ENCODE measurements around the gene MTHFD1L. TPM values are rescaled to one million over a fixed set of nuclear protein-coding genes. Genes with fewer than 3 reads are reported as not detected.

The MTHFD1L gene
- total RNA-seq, 5 donors from 2014 or later (not counting 1 experiment from before 2014, with no cell fraction given): 9.3 to 34.2 (median 26.7) TPM

GRCh38 chr6:150831577-150831976 is 33.9 kb upstream of the MTHFD1L start:
- CTCF ChIA-PET: interaction anchor here in 1 of 2 donors (0.6 kb wide), 1 partner anchor 12 kb away, joined by 4 read pairs; no protein-coding TSS in a partner anchor
- H3K4me3 ChIP-seq (ENCODE audit: control insufficient read depth in 1 of 2, extremely low read depth in 1 of 2, low read length in 1 of 2): no peak overlapping the region
- no peak overlapping the region for H3K27ac ChIP-seq (ENCODE audit: low read length)
- no peak overlapping the region for H3K4me3 Mint-ChIP-seq
- no peaks in the 10 kb centered on the region for H3K27me3 ChIP-seq (replicated peaks in 1 of 2; ENCODE audit: control insufficient read depth in 2 of 2, extremely low read depth in 1 of 2, insufficient read depth in 2 of 2, low read length in 1 of 2)
- peaks cover 2% of the 10 kb centered on the region for H3K36me3 Mint-ChIP-seq
- H3K36me3 ChIP-seq (ENCODE audit: control insufficient read depth in 2 of 2, extremely low read depth in 1 of 2, insufficient read depth in 1 of 2, low read length in 1 of 2): no peaks in the 10 kb centered on the region
- H3K27me3 Mint-ChIP-seq: no peaks in the 10 kb centered on the region
- no peak overlapping the region for H3K27ac Mint-ChIP-seq
- no peaks in the 10 kb centered on the region for H3K4me1 ChIP-seq (ENCODE audit: control insufficient read depth in 1 of 2, extremely low read depth in 1 of 2, insufficient read depth in 2 of 2, low read length in 2 of 2)
- DNase-seq (no peak), ATAC-seq (replicated peaks in 1 of 4) (no peak)
- H3K4me1 Mint-ChIP-seq: no peaks in the 10 kb centered on the region
- no peaks in the 10 kb centered on the region for H3K9me3 Mint-ChIP-seq
- WGBS (ENCODE audit: insufficient coverage): 94% methylated on average over 14 of the region's 14 CpGs
- H3K9me3 ChIP-seq: no peaks in the 10 kb centered on the region
- POLR2A ChIA-PET: no interaction called here

- no peaks in the 10 kb centered on the region for H3K9me3 Mint-ChIP-seq
- no peaks in the 10 kb centered on the region for H3K36me3 ChIP-seq (ENCODE audit: control insufficient read depth in 2 of 2, extremely low read depth in 1 of 2, insufficient read depth in 1 of 2, low read length in 1 of 2)
Measured at GRCh38 chr6:150835620-150836019, 29.9 kb upstream of the MTHFD1L start.

GRCh38 chr6:150840185-150840584 is 25.3 kb upstream of the MTHFD1L start:
- H3K4me3 Mint-ChIP-seq: no peak overlapping the region
- POLR2A ChIA-PET: no interaction called here
- Histone ChIP-seq H3K9me3 (no peaks in the 10 kb centered on the region), H3K27me3 (replicated peaks in 1 of 2; ENCODE audit: control insufficient read depth in 2 of 2, extremely low read depth in 1 of 2, insufficient read depth in 2 of 2, low read length in 1 of 2) (no peaks in the 10 kb centered on the region), H3K4me1 (ENCODE audit: control insufficient read depth in 1 of 2, extremely low read depth in 1 of 2, insufficient read depth in 2 of 2, low read length in 2 of 2) (no peaks in the 10 kb centered on the region), H3K27ac (ENCODE audit: low read length) (no peak overlapping the region), H3K36me3 (ENCODE audit: control insufficient read depth in 2 of 2, extremely low read depth in 1 of 2, insufficient read depth in 1 of 2, low read length in 1 of 2) (no peaks in the 10 kb centered on the region), H3K4me3 (ENCODE audit: control insufficient read depth in 1 of 2, extremely low read depth in 1 of 2, low read length in 1 of 2) (no peak overlapping the region)
- no peaks in the 10 kb centered on the region for H3K4me1 Mint-ChIP-seq
- H3K27ac Mint-ChIP-seq: no peak overlapping the region
- DNase-seq (no peak), ATAC-seq (replicated peaks in 1 of 4) (no peak)
- no peaks in the 10 kb centered on the region for H3K27me3 Mint-ChIP-seq
- 100% methylated on average over 1 of the region's 4 CpGs for WGBS (ENCODE audit: insufficient coverage)
- H3K36me3 Mint-ChIP-seq: peaks cover 8% of the 10 kb centered on the region
- CTCF ChIA-PET: no interaction called here
- no peaks in the 10 kb centered on the region for H3K9me3 Mint-ChIP-seq

More at GRCh38 chr6:150835620-150836019, 29.9 kb upstream of the MTHFD1L start:
- ChIA-PET CTCF (no interaction called here), POLR2A (no interaction called here)
- Mint-ChIP-seq H3K27ac (no peak overlapping the region), H3K27me3 (no peaks in the 10 kb centered on the region), H3K36me3 (peaks cover 11% of the 10 kb centered on the region), H3K4me3 (no peak overlapping the region), H3K4me1 (no peaks in the 10 kb centered on the region)
- Histone ChIP-seq H3K27ac (ENCODE audit: low read length) (no peak overlapping the region), H3K27me3 (replicated peaks in 1 of 2; ENCODE audit: control insufficient read depth in 2 of 2, extremely low read depth in 1 of 2, insufficient read depth in 2 of 2, low read length in 1 of 2) (no peaks in the 10 kb centered on the region), H3K4me3 (ENCODE audit: control insufficient read depth in 1 of 2, extremely low read depth in 1 of 2, low read length in 1 of 2) (no peak overlapping the region), H3K9me3 (no peaks in the 10 kb centered on the region), H3K4me1 (ENCODE audit: control insufficient read depth in 1 of 2, extremely low read depth in 1 of 2, insufficient read depth in 2 of 2, low read length in 2 of 2) (no peaks in the 10 kb centered on the region)
- ATAC-seq (replicated peaks in 1 of 4) (no peak), DNase-seq (no peak)

- H3K4me1 Mint-ChIP-seq: no peaks in the 10 kb centered on the region
- H3K9me3 Mint-ChIP-seq: no peaks in the 10 kb centered on the region
- H3K36me3 Mint-ChIP-seq: peaks cover 8% of the 10 kb centered on the region
- Histone ChIP-seq H3K9me3 (no peaks in the 10 kb centered on the region), H3K27ac (ENCODE audit: low read length) (no peak overlapping the region), H3K4me3 (ENCODE audit: control insufficient read depth in 1 of 2, extremely low read depth in 1 of 2, low read length in 1 of 2) (no peak overlapping the region), H3K36me3 (ENCODE audit: control insufficient read depth in 2 of 2, extremely low read depth in 1 of 2, insufficient read depth in 1 of 2, low read length in 1 of 2) (no peaks in the 10 kb centered on the region), H3K4me1 (ENCODE audit: control insufficient read depth in 1 of 2, extremely low read depth in 1 of 2, insufficient read depth in 2 of 2, low read length in 2 of 2) (no peaks in the 10 kb centered on the region), H3K27me3 (replicated peaks in 1 of 2; ENCODE audit: control insufficient read depth in 2 of 2, extremely low read depth in 1 of 2, insufficient read depth in 2 of 2, low read length in 1 of 2) (no peaks in the 10 kb centered on the region)
- 100% methylated on average over 1 of the region's 5 CpGs for WGBS (ENCODE audit: insufficient coverage)
- POLR2A ChIA-PET: no interaction called here
- H3K27me3 Mint-ChIP-seq: peaks cover 0 to 2% of the 10 kb centered on the region in 2 donors
- no peak overlapping the region for H3K27ac Mint-ChIP-seq
- no peak for ATAC-seq (replicated peaks in 1 of 4)
- DNase-seq: no peak
- H3K4me3 Mint-ChIP-seq: no peak overlapping the region
- CTCF ChIA-PET: interaction anchor here in 1 of 2 donors (0.6 kb wide), 1 partner anchor 9 kb away, joined by 3 read pairs; no protein-coding TSS in a partner anchor
Measured at GRCh38 chr6:150841189-150841588, 24.3 kb upstream of the MTHFD1L start.

GRCh38 chr6:150841697-150842096 is 23.8 kb upstream of the MTHFD1L start:
- H3K27me3 Mint-ChIP-seq: peaks cover 0 to 2% of the 10 kb centered on the region in 2 donors
- Histone ChIP-seq H3K4me1 (ENCODE audit: control insufficient read depth in 1 of 2, extremely low read depth in 1 of 2, insufficient read depth in 2 of 2, low read length in 2 of 2) (no peaks in the 10 kb centered on the region), H3K9me3 (no peaks in the 10 kb centered on the region), H3K36me3 (ENCODE audit: control insufficient read depth in 2 of 2, extremely low read depth in 1 of 2, insufficient read depth in 1 of 2, low read length in 1 of 2) (no peaks in the 10 kb centered on the region), H3K27me3 (replicated peaks in 1 of 2; ENCODE audit: control insufficient read depth in 2 of 2, extremely low read depth in 1 of 2, insufficient read depth in 2 of 2, low read length in 1 of 2) (no peaks in the 10 kb centered on the region), H3K27ac (ENCODE audit: low read length) (no peak overlapping the region), H3K4me3 (ENCODE audit: control insufficient read depth in 1 of 2, extremely low read depth in 1 of 2, low read length in 1 of 2) (no peak overlapping the region)
- H3K4me1 Mint-ChIP-seq: no peaks in the 10 kb centered on the region
- CTCF ChIA-PET: interaction anchor here in 1 of 2 donors (0.6 kb wide), 1 partner anchor 9 kb away, joined by 3 read pairs; no protein-coding TSS in a partner anchor
- peaks cover 8% of the 10 kb centered on the region for H3K36me3 Mint-ChIP-seq
- no peak overlapping the region for H3K27ac Mint-ChIP-seq
- DNase-seq: no peak
- POLR2A ChIA-PET: no interaction called here
- ATAC-seq (replicated peaks in 1 of 4): no peak
- H3K9me3 Mint-ChIP-seq: no peaks in the 10 kb centered on the region
- no peak overlapping the region for H3K4me3 Mint-ChIP-seq
- WGBS (ENCODE audit: insufficient coverage): 83% methylated on average over 1 of the region's 3 CpGs

GRCh38 chr6:150844371-150844770 is 21.1 kb upstream of the MTHFD1L start:
- no peaks in the 10 kb centered on the region for H3K36me3 ChIP-seq (ENCODE audit: control insufficient read depth in 2 of 2, extremely low read depth in 1 of 2, insufficient read depth in 1 of 2, low read length in 1 of 2)
- POLR2A ChIA-PET: interaction anchor here in 1 of 2 donors (0.6 kb wide), 1 partner anchor 1092 kb away, joined by 7 read pairs; no protein-coding TSS in a partner anchor
- H3K4me3 ChIP-seq (ENCODE audit: control insufficient read depth in 1 of 2, extremely low read depth in 1 of 2, low read length in 1 of 2): no peak overlapping the region
- Mint-ChIP-seq H3K4me1 (no peaks in the 10 kb centered on the region), H3K9me3 (no peaks in the 10 kb centered on the region), H3K36me3 (peaks cover 5% of the 10 kb centered on the region), H3K27ac (no peak overlapping the region), H3K27me3 (peaks cover 0 to 7% of the 10 kb centered on the region in 2 donors), H3K4me3 (no peak overlapping the region)
- no peak overlapping the region for H3K27ac ChIP-seq (ENCODE audit: low read length)
- CTCF ChIA-PET: interaction anchor here in 1 of 2 donors (0.7 kb wide), 1 partner anchor 48 kb away, joined by 4 read pairs; no protein-coding TSS in a partner anchor
- no peak for ATAC-seq (replicated peaks in 1 of 4)
- no peaks in the 10 kb centered on the region for H3K4me1 ChIP-seq (ENCODE audit: control insufficient read depth in 1 of 2, extremely low read depth in 1 of 2, insufficient read depth in 2 of 2, low read length in 2 of 2)
- WGBS (ENCODE audit: insufficient coverage): no CpG with 5 or more reads among the region's 3 CpGs
- no peaks in the 10 kb centered on the region for H3K9me3 ChIP-seq
- DNase-seq: no peak
- H3K27me3 ChIP-seq (replicated peaks in 1 of 2; ENCODE audit: control insufficient read depth in 2 of 2, extremely low read depth in 1 of 2, insufficient read depth in 2 of 2, low read length in 1 of 2): no peaks in the 10 kb centered on the region

GRCh38 chr6:150846641-150847040 is 18.9 kb upstream of the MTHFD1L start:
- H3K27me3 Mint-ChIP-seq: peaks cover 0 to 7% of the 10 kb centered on the region in 2 donors
- H3K4me3 ChIP-seq (ENCODE audit: control insufficient read depth in 1 of 2, extremely low read depth in 1 of 2, low read length in 1 of 2): no peak overlapping the region
- H3K27me3 ChIP-seq (replicated peaks in 1 of 2; ENCODE audit: control insufficient read depth in 2 of 2, extremely low read depth in 1 of 2, insufficient read depth in 2 of 2, low read length in 1 of 2): no peaks in the 10 kb centered on the region
- no peaks in the 10 kb centered on the region for H3K4me1 ChIP-seq (ENCODE audit: control insufficient read depth in 1 of 2, extremely low read depth in 1 of 2, insufficient read depth in 2 of 2, low read length in 2 of 2)
- H3K36me3 ChIP-seq (ENCODE audit: control insufficient read depth in 2 of 2, extremely low read depth in 1 of 2, insufficient read depth in 1 of 2, low read length in 1 of 2): no peaks in the 10 kb centered on the region
- H3K36me3 Mint-ChIP-seq: no peaks in the 10 kb centered on the region
- 94% methylated on average over 5 of the region's 5 CpGs for WGBS (ENCODE audit: insufficient coverage)
- H3K9me3 ChIP-seq: no peaks in the 10 kb centered on the region
- no peak overlapping the region for H3K4me3 Mint-ChIP-seq
- DNase-seq: no peak
- CTCF ChIA-PET: no interaction called here
- H3K9me3 Mint-ChIP-seq: no peaks in the 10 kb centered on the region
- H3K27ac ChIP-seq (ENCODE audit: low read length): no peak overlapping the region
- no peak overlapping the region for H3K27ac Mint-ChIP-seq
- no peak for ATAC-seq (replicated peaks in 1 of 4)
- H3K4me1 Mint-ChIP-seq: no peaks in the 10 kb centered on the region
- POLR2A ChIA-PET: no interaction called here
